HCT116 (cell line): ENCODE results near the gene ADA. TPM values are rescaled to one million over a fixed set of nuclear protein-coding genes. Genes with fewer than 3 reads are reported as not detected.

Experiments used
- ATAC-seq: fragments of 200-7000 bp; cut with Tn5 transposase; 2 replicates; pipeline ENCODE4 v1.9.1; 2020; ENCODE audit warnings: mild to moderate bottlenecking, moderate library complexity
- BruUV-seq: library from RNA; stranded (reverse); fragments of 400-500 nt; replicated peaks from 2 replicates; lab custom pipeline; 2021; lab: Mats Ljungman, UMichigan
- CTCF ChIA-PET: fragments of 300-600 bp; sonication (Branson Sonifier 250); formaldehyde crosslinking; loops from one replicate; lab custom pipeline; 2021; ENCODE audit warnings: antibody characterized with exemption; lab: Charles Lee
- POLR2A ChIA-PET: fragments of 300-600, 350-600 bp; sonication (Branson Sonifier 250); formaldehyde crosslinking; loops from one replicate; lab custom pipeline; 2021; ENCODE audit warnings: antibody characterized with exemption; lab: Charles Lee
- RAD21 ChIA-PET, 2 experiments: fragments of 300-600 bp; sonication (Branson Sonifier 250); formaldehyde crosslinking; loops; one replicate each; lab custom pipeline; 2023; ENCODE audit warnings: low total read pairs in 2 of 2; ENCODE audit not compliant: uncharacterized antibody in 2 of 2, unreplicated experiment in 2 of 2, low non-redundant PET in 1 of 2; lab: Charles Lee
- DNase-seq: peaks from one replicate; pipeline ENCODE4 v3.0.0-alpha.2; 2010; ENCODE audit warnings: low read depth, low spot score
- H2AFZ ChIP-seq: fragments of 200-600 bp; shearing (Covaris generic), sonication (generic); 2 replicates; pipeline ENCODE4 v1.6.1; 2017; ENCODE audit warnings: low read depth, mixed run types, mixed read lengths, antibody characterized with exemption, low read length; ENCODE audit not compliant: poor library complexity, severe bottlenecking
- H3K27ac ChIP-seq: 2 replicates; pipeline ENCODE4 v1.5.1; 2012; ENCODE audit warnings: low read depth, low read length
- H3K27me3 ChIP-seq: fragments of 200-600 bp; sonication (generic); 2 replicates; pipeline ENCODE4 v1.6.1; 2016; ENCODE audit warnings: mixed run types, low read length, mixed read lengths; ENCODE audit not compliant: insufficient read depth
- H3K36me3 ChIP-seq, 2 experiments: fragments of 200-500 bp in 1 of 2; fragments of 200-600 bp in 1 of 2; sonication (Bioruptor generic) in 1 of 2; sonication (generic) in 1 of 2; 2 replicates each; pipeline versions ENCODE4 v1.5.1 to v1.6.1; 2014 to 2016; ENCODE audit warnings: low read length in 2 of 2, inconsistent platforms in 1 of 2, mixed read lengths in 1 of 2, mixed run types in 1 of 2; ENCODE audit not compliant: insufficient read depth in 2 of 2, control insufficient read depth in 1 of 2
- H3K4me1 ChIP-seq, 2 experiments: fragments of 200-600 bp in 1 of 2; sonication (generic) in 1 of 2; 2 replicates each; pipeline versions ENCODE4 v1.5.1 to v1.6.1; 2012 to 2017; ENCODE audit warnings: low read length in 2 of 2, inconsistent platforms in 1 of 2, mild to moderate bottlenecking in 1 of 2, mixed read lengths in 1 of 2, mixed run types in 1 of 2, moderate library complexity in 1 of 2; ENCODE audit not compliant: insufficient read depth in 2 of 2, control insufficient read depth in 1 of 2
- H3K4me2 ChIP-seq: fragments of 200-600 bp; sonication (generic); 2 replicates; pipeline ENCODE4 v1.6.1; 2017; ENCODE audit warnings: mixed run types, low read length, mixed read lengths
- H3K4me3 ChIP-seq, 2 experiments: fragments of 200-600 bp in 1 of 2; sonication (generic) in 1 of 2; replicated peaks in 1 of 2; 2 replicates each; pipeline ENCODE4 v1.5.1; 2011 to 2016; ENCODE audit warnings: low read length in 2 of 2, control low read depth in 1 of 2, low read depth in 1 of 2, mild to moderate bottlenecking in 1 of 2, mixed read lengths in 1 of 2, mixed run types in 1 of 2
- H3K79me2 ChIP-seq: fragments of 200-600 bp; sonication (generic); 2 replicates; pipeline ENCODE4 v1.6.1; 2017; ENCODE audit warnings: mild to moderate bottlenecking, mixed run types, low read length, moderate library complexity, mixed read lengths; ENCODE audit not compliant: insufficient read depth
- H3K9ac ChIP-seq: fragments of 200-600 bp; sonication (generic); 2 replicates; pipeline ENCODE4 v1.6.1; 2016; ENCODE audit warnings: low read length, mixed read lengths
- H3K9me2 ChIP-seq: fragments of 200-600 bp; sonication (generic), shearing (Covaris generic); 2 replicates; pipeline ENCODE4 v1.6.1; 2017; ENCODE audit warnings: mixed run types, mild to moderate bottlenecking, moderate library complexity; ENCODE audit not compliant: insufficient read depth
- H3K9me3 ChIP-seq, 2 experiments: fragments of 200-500 bp in 1 of 2; fragments of 200-600 bp in 1 of 2; sonication (Bioruptor generic) in 1 of 2; sonication (generic) in 1 of 2; 2 replicates each; pipeline ENCODE4 v1.6.1; 2014 to 2017; ENCODE audit warnings: low read length in 2 of 2, mixed read lengths in 2 of 2, inconsistent platforms in 1 of 2, low read depth in 1 of 2, mild to moderate bottlenecking in 1 of 2, mixed run types in 1 of 2, moderate library complexity in 1 of 2; ENCODE audit not compliant: control insufficient read depth in 1 of 2, insufficient read depth in 1 of 2
- H4K20me1 ChIP-seq: fragments of 200-600 bp; sonication (generic), shearing (Covaris generic); 2 replicates; pipeline ENCODE4 v1.6.1; 2017; ENCODE audit warnings: mixed run types, mild to moderate bottlenecking, moderate library complexity; ENCODE audit not compliant: insufficient read depth
- CBX3 ChIP-seq: IDR thresholded peaks from 2 replicates; pipeline ENCODE4 v1.6.1; 2012; ENCODE audit warnings: low read depth
- CEBPB ChIP-seq: IDR thresholded peaks from 2 replicates; pipeline ENCODE4 v1.6.1; 2012; ENCODE audit warnings: low read depth
- CTCF ChIP-seq, 3 experiments: fragments of 200-600 bp in 1 of 3; sonication (generic) in 1 of 3; IDR thresholded peaks in 2 of 3; conservative IDR thresholded peaks in 1 of 3; 2 replicates each; pipeline ENCODE4 v1.5.1; 2012 to 2017; ENCODE audit warnings: low read depth in 2 of 3, low read length in 2 of 3, antibody characterized with exemption in 1 of 3, borderline replicate concordance in 1 of 3, control low read depth in 1 of 3, mild to moderate bottlenecking in 1 of 3, mixed read lengths in 1 of 3, mixed run types in 1 of 3, moderate library complexity in 1 of 3; ENCODE audit not compliant: insufficient read depth in 1 of 3
- EZH2phosphoT487 ChIP-seq: fragments of 200-600 bp; IDR thresholded peaks from 2 replicates; pipeline ENCODE4 v1.6.1; 2018; ENCODE audit warnings: antibody characterized with exemption, borderline replicate concordance
- FOSL1 ChIP-seq: IDR thresholded peaks from 2 replicates; pipeline ENCODE4 v1.6.1; 2012; ENCODE audit warnings: low read depth
- POLR2AphosphoS5 ChIP-seq: IDR thresholded peaks from 2 replicates; pipeline ENCODE4 v1.6.1; 2011; ENCODE audit warnings: mild to moderate bottlenecking, low read depth, low read length, moderate library complexity
- RAD21 ChIP-seq: IDR thresholded peaks from 2 replicates; pipeline ENCODE4 v1.6.1; 2012; ENCODE audit warnings: low read depth, mild to moderate bottlenecking
- SIN3A ChIP-seq: IDR thresholded peaks from 2 replicates; pipeline ENCODE4 v1.6.1; 2012; ENCODE audit warnings: low read depth
- TCF7L2 ChIP-seq: IDR thresholded peaks from 2 replicates; pipeline ENCODE4 v1.7.0; 2011; ENCODE audit warnings: borderline replicate concordance, inconsistent platforms; ENCODE audit not compliant: insufficient read depth, insufficient read length; ENCODE audit errors: extremely low read depth
- intact Hi-C: fragments of 100-400 bp; cut with micrococcal nuclease; formaldehyde crosslinking; loops from 2 replicates; pipeline ENCODE4 v1.10.0; 2022
- total RNA-seq: library from RNA; stranded (reverse); gene quantifications from one replicate; pipeline ENCODE4 v1.2.1, GENCODE V29; 2021; ENCODE audit not compliant: unreplicated experiment

ADA gene
- total RNA-seq, 1 experiment from 2014 or later: 25.9 TPM

GRCh38 chr20:44603327-44603726 is 48.2 kb downstream of the ADA start:
- Histone ChIP-seq H3K9me3 (no peaks in the 10 kb centered on the region), H3K9ac (no peak overlapping the region), H3K27me3 (no peaks in the 10 kb centered on the region), H3K79me2 (no peaks in the 10 kb centered on the region), H3K4me1 (peaks cover 0 to 3% of the 10 kb centered on the region in 2 experiments; a peak in 1 of 4 replicates), H3K36me3 (no peaks in the 10 kb centered on the region), H3K4me3 (no peak overlapping the region), H3K9me2 (no peaks in the 10 kb centered on the region), H4K20me1 (no peaks in the 10 kb centered on the region), H3K4me2 (no peak overlapping the region), H3K27ac (no peak overlapping the region), H2AFZ (no peak overlapping the region)
- intact Hi-C loops: no loop called here
- TF ChIP-seq CEBPB: no peak
- TF ChIP-seq EZH2phosphoT487: no peak
- no peak for TF ChIP-seq TCF7L2
- peak in 2 of 3 experiments; percentile 38 to 40; a peak in 4 of 6 replicates for TF ChIP-seq CTCF (IDR thresholded peaks at IDR 0.05 in 2 of 3, conservative IDR thresholded peaks at IDR 0.05 in 1 of 3; ENCODE audit: borderline replicate concordance in 1 of 3, insufficient read depth in 1 of 3, low read depth in 2 of 3, low read length in 2 of 3)
- TF ChIP-seq FOSL1: no peak
- TF ChIP-seq CBX3: no peak
- CTCF ChIA-PET: interaction anchor here (1.1 to 1.4 kb wide), 2 partner anchors 17 to 487 kb away, joined by 3 to 4 read pairs; no protein-coding TSS in a partner anchor
- peak; percentile 49 for ATAC-seq
- DNase-seq: no peak
- BruUV-seq: no TSS peak
- RAD21 ChIA-PET: no interaction called here
- POLR2A ChIA-PET: no interaction called here

- Histone ChIP-seq H3K36me3 (no peaks in the 10 kb centered on the region), H3K27ac (no peak overlapping the region), H3K4me1 (peaks cover 0 to 3% of the 10 kb centered on the region in 2 experiments; a peak in 1 of 4 replicates), H3K9me3 (no peaks in the 10 kb centered on the region), H2AFZ (no peak overlapping the region), H3K4me2 (no peak overlapping the region), H3K27me3 (no peaks in the 10 kb centered on the region), H4K20me1 (no peaks in the 10 kb centered on the region), H3K4me3 (no peak overlapping the region), H3K9me2 (no peaks in the 10 kb centered on the region), H3K9ac (no peak overlapping the region), H3K79me2 (no peaks in the 10 kb centered on the region)
- no TSS peak for BruUV-seq
- DNase-seq (no peak), ATAC-seq (no peak)
- CTCF ChIA-PET: no interaction called here
- RAD21 ChIA-PET: no interaction called here
- intact Hi-C loops: no loop called here
- no peak for TF ChIP-seq CEBPB
- no peak for TF ChIP-seq SIN3A
- no peak for TF ChIP-seq CTCF (IDR thresholded peaks at IDR 0.05 in 2 of 3, conservative IDR thresholded peaks at IDR 0.05 in 1 of 3; ENCODE audit: borderline replicate concordance in 1 of 3, insufficient read depth in 1 of 3, low read depth in 2 of 3, low read length in 2 of 3)
- no peak for TF ChIP-seq POLR2AphosphoS5
- TF ChIP-seq RAD21: no peak
- POLR2A ChIA-PET: no interaction called here
Measured at GRCh38 chr20:44601801-44602204, 49.7 kb downstream of the ADA start.
